ENCODE measurements around the gene RRBP1.
"Not testable (repeated sequence)": the region's sequence is repeated elsewhere in the genome, so short reads cannot be mapped to it uniquely, and the experiment has no call there.

The RRBP1 gene

DNA sequence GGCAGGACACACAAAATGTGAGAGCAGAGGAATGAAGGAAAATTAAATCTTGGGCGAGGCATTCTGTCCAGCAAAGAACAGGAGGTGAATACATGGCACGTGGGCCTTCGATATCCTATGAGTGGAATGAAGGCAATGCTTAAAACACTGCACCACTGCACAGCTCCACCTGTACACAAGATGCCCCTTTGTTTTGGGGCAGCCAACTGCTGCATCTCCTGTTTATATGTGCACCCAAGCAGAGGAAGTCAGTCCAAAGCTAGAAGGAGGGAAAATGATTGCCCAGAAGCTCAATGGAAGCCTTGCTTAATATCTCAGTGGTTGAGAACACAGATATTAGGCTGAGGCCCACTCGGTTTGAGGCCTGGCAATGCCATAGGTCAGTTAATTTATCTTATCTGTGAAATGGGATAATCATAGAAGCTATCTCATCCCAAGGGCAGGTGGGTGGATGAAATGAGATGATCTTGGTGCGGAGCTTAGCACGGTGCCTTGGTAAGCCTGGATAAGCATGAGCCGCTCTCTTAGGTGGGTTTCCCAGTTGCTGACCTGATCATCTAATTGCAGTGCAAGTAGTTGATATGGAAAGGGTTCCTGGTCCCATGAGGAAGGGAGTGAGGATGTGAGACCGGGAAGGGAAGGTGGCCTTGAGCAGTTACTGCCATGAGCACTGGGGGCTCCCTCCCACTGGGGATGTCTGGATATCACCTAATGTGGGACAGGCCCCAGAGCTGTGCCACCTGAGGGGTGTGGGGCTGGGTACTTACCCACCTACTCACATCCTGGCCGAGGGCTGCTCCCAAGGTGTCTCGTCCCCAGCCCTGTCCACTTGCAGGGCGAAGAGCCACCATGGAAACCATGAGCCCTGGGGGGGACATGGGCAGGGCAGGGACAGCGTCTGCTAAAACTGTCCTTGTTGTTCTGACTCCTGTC, 27.6 kb upstream of the RRBP1 start:
- POLR2A ChIA-PET: no interaction called here
- CTCF ChIA-PET: interaction anchor here (2.9 kb wide), 1 partner anchor 27 kb away, joined by 10 read pairs; the partner anchor contains the start of gene RRBP1
- no peak for DNase-seq (ENCODE audit: extremely low spot score)
- TF ChIP-seq, protein P1, sequence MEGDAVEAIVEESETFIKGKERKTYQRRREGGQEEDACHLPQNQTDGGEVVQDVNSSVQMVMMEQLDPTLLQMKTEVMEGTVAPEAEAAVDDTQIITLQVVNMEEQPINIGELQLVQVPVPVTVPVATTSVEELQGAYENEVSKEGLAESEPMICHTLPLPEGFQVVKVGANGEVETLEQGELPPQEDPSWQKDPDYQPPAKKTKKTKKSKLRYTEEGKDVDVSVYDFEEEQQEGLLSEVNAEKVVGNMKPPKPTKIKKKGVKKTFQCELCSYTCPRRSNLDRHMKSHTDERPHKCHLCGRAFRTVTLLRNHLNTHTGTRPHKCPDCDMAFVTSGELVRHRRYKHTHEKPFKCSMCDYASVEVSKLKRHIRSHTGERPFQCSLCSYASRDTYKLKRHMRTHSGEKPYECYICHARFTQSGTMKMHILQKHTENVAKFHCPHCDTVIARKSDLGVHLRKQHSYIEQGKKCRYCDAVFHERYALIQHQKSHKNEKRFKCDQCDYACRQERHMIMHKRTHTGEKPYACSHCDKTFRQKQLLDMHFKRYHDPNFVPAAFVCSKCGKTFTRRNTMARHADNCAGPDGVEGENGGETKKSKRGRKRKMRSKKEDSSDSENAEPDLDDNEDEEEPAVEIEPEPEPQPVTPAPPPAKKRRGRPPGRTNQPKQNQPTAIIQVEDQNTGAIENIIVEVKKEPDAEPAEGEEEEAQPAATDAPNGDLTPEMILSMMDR (IDR thresholded peaks at IDR 0.05; ENCODE audit: control extremely low read depth, extremely low read depth, low read depth, missing control alignments): no peak

DNA sequence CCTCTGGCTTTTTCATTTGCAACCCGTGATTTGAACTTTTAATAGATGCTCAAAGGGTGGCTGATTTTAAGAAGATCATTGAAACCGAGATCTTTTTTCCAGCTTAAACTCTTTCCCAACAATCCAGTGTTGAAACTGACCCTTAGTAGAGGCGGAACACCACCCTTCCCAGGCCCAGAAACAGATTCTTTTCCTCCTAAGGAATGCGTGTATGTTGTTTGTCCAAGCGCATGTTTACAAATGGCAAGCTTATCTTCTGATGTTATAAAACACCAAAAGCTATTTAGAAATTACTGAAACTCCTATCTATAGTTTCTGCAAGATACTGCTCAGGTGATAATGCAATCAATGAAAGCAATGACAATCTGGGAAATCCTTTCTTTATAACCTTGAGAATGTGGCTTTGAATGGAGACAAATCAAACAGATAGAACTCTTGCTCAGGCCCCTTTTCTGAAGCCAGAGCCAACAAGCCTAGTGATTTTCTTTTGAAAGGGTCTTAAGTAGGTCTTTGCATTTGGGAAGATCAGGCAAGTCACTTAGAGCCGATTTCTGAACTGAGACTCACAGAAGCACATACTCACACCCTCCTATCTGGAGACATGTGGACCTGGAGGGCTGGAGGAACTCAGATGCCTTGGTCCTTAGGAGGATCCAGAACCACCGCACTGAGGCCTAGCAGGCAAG, 26.8 kb upstream of the RRBP1 start:
- ChIA-PET CTCF (interaction anchor here (2.9 kb wide), 1 partner anchor 26 kb away, joined by 10 read pairs; the partner anchor contains the start of gene RRBP1), POLR2A (no interaction called here)
- TF ChIP-seq, protein P1 (IDR thresholded peaks at IDR 0.05; ENCODE audit: control extremely low read depth, extremely low read depth, low read depth, missing control alignments): no peak
- DNase-seq (ENCODE audit: extremely low spot score): no peak

DNA sequence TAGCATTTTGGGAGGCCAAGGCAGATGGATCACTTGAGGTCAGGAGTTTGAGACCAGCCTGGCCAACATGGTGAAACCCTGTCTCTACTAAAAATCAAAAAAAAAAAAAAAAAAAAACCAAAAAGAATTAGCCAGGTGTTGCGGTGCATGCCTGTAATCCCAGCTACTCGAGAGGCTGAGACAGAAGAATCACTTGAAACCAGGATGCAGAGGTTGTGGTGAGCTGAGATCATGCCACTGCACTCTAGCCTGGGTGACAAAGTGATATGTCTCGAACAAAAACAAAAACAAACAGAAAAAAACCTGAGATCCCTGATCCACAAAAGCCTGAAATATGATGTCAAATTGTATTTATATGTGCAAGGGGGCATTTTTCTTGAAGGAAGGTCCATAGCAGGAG, 25.9 kb upstream of the RRBP1 start:
- POLR2A ChIA-PET; DNase-seq (ENCODE audit: extremely low spot score): not testable (repeated sequence)
- CTCF ChIA-PET: interaction anchor here (2.9 kb wide), 1 partner anchor 25 kb away, joined by 10 read pairs; the partner anchor contains the start of gene RRBP1

- no peak for DNase-seq (ENCODE audit: extremely low spot score)
- ChIA-PET POLR2A (interaction anchor here (0.9 kb wide), 1 partner anchor 24 kb away, joined by 3 read pairs; the partner anchor contains the start of gene RRBP1), CTCF (interaction anchor here (0.8 to 2.5 kb wide), 4 partner anchors 8 to 232 kb away, joined by 3 to 5 read pairs (median 4); partner anchors contain the start of gene RRBP1)
- TF ChIP-seq, protein P1 (IDR thresholded peaks at IDR 0.05; ENCODE audit: control extremely low read depth, extremely low read depth, low read depth, missing control alignments): no peak
These were observed 24.6 kb upstream of the RRBP1 start for GRCh38 chr20:17706632-17707031.

GRCh38 chr20:17705916-17706315, 23.9 kb upstream of the RRBP1 start:
- TF ChIP-seq, protein P1 (IDR thresholded peaks at IDR 0.05; ENCODE audit: control extremely low read depth, extremely low read depth, low read depth, missing control alignments): no peak
- CTCF ChIA-PET: interaction anchor here (2.1 to 2.5 kb wide), 2 partner anchors 20 to 233 kb away, joined by 5 read pairs; no protein-coding TSS in a partner anchor
- no peak for DNase-seq (ENCODE audit: extremely low spot score)

GRCh38 chr20:17704589-17705317, 22.7 kb upstream of the RRBP1 start:
- no peak for DNase-seq (ENCODE audit: extremely low spot score)
- TF ChIP-seq, protein P1 (IDR thresholded peaks at IDR 0.05; ENCODE audit: control extremely low read depth, extremely low read depth, low read depth, missing control alignments): no peak
- ChIA-PET CTCF (interaction anchor here (1.4 kb wide), 1 partner anchor 8 kb away, joined by 3 read pairs; no protein-coding TSS in a partner anchor), POLR2A (no interaction called here)

More at GRCh38 chr20:17705916-17706315, 23.9 kb upstream of the RRBP1 start:
- POLR2A ChIA-PET: interaction anchor here (0.9 kb wide), 1 partner anchor 24 kb away, joined by 3 read pairs; the partner anchor contains the start of gene RRBP1
